ENCODE measurements around the gene KRTAP4-16. TPM values are rescaled to one million over a fixed set of nuclear protein-coding genes. Genes with fewer than 3 reads are reported as not detected.
"Not testable (repeated sequence)": the region's sequence is repeated elsewhere in the genome, so short reads cannot be mapped to it uniquely, and the experiment has no call there.

Gene KRTAP4-16
- total RNA-seq, 4 donors from 2014 or later: not detected

GRCh38 chr17:41060052-41060604, 41.9 kb downstream of the KRTAP4-16 start, which contains the start of gene KRTAP2-3:
Gene KRTAP2-3, minus strand, starts transcription at chr17:41060114. Its CDS starts 64 bp downstream, at chr17:41060050.
- H3K4me1 ChIP-seq: no peaks in the 10 kb centered on the region
- no peak for DNase-seq
- TF ChIP-seq, protein P1, sequence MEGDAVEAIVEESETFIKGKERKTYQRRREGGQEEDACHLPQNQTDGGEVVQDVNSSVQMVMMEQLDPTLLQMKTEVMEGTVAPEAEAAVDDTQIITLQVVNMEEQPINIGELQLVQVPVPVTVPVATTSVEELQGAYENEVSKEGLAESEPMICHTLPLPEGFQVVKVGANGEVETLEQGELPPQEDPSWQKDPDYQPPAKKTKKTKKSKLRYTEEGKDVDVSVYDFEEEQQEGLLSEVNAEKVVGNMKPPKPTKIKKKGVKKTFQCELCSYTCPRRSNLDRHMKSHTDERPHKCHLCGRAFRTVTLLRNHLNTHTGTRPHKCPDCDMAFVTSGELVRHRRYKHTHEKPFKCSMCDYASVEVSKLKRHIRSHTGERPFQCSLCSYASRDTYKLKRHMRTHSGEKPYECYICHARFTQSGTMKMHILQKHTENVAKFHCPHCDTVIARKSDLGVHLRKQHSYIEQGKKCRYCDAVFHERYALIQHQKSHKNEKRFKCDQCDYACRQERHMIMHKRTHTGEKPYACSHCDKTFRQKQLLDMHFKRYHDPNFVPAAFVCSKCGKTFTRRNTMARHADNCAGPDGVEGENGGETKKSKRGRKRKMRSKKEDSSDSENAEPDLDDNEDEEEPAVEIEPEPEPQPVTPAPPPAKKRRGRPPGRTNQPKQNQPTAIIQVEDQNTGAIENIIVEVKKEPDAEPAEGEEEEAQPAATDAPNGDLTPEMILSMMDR (IDR thresholded peaks at IDR 0.05): no peak
- TF ChIP-seq POLR2A (IDR thresholded peaks at IDR 0.05): no peak
- H3K4me3 ChIP-seq: no peak within 1 kb of the TSS
- no peaks in the 10 kb centered on the region for H3K36me3 ChIP-seq
- no peak within 1 kb of the TSS for H3K27ac ChIP-seq
- no peaks in the 10 kb centered on the region for H3K9me3 ChIP-seq
- H3K27me3 ChIP-seq: peaks cover 0 to 15% (median 0%) of the 10 kb centered on the region in 4 donors
- WGBS, 2 donors: 56 to 74% methylated on average over 6 of the region's 6 CpGs
- intact Hi-C loops (cut with DNase I): no loop called here

DNA sequence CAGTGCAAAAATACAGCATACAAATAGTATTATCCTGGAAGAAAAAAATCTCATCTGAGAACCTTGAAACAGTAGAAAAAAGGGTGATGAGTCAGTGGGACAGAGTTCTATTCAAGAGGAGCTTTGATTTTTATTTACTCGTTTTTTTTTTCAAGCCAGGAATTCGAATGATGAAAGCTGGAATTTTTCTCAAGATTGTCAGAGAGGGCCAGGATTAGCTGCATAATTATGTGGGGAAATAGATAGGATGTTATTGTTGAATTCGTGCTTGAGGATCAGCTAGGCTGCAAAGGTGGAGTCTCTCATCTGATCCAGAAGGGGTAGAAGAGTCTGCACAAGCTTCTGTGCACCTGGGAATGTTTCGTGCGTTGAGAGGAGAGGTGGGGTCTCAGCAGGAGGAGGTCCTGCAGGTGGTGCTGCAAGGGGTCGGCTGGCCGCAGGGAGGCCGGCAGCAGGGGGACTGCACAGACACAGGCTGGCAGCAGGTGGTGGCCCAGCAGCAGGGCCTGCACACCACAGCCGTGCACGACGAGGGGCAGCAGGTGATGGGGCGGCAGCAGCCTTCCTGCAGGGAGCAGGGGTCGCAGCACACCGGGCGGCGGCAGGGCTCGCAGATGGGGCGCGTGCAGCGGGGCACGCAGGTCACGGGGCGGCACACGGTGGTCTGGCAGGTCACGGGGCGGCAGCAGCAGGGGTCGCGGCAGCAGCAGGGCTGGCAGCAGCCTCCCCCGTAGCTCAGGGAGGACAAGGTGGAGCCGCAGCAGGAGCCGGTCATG, 42.5 kb downstream of the KRTAP4-16 start:
- DNase-seq; intact Hi-C loops (cut with DNase I); H3K9me3 ChIP-seq; H3K4me3 ChIP-seq; H3K4me1 ChIP-seq; H3K27ac ChIP-seq; H3K36me3 ChIP-seq: not testable (repeated sequence)
- H3K27me3 ChIP-seq: peaks cover 0 to 15% (median 0%) of the 10 kb centered on the region in 4 donors
- WGBS, 2 donors: 32 to 46% methylated on average over 4 to 8 of the region's 31 CpGs

DNA sequence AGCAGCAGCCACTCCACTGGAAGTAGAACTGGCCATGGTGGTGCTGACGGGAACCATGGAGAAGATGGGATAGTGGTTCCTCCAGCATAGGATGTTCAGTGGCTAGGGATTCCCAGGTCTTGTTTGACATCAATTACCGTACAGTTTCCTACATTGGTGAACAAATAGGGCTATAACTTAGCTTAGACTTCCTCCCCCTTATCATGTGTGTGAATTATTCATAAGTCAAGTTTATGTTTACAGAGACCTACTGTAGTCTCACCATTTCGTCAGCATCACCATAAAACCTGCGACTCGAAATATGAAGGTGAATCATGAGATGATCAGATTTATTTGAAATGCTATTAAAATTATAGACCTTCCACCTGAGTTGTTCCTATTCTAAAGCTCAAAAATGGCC, 43.3 kb downstream of the KRTAP4-16 start:
- H3K4me3 ChIP-seq: no peak overlapping the region
- TF ChIP-seq, protein P1 (IDR thresholded peaks at IDR 0.05): no peak
- TF ChIP-seq POLR2A (IDR thresholded peaks at IDR 0.05): no peak
- no peak overlapping the region for H3K27ac ChIP-seq
- no peaks in the 10 kb centered on the region for H3K4me1 ChIP-seq
- 87 to 89% methylated on average over 5 of the region's 5 CpGs for WGBS, 2 donors
- DNase-seq: no peak
- intact Hi-C loops (cut with DNase I): no loop called here
- no peaks in the 10 kb centered on the region for H3K36me3 ChIP-seq
- H3K9me3 ChIP-seq: no peaks in the 10 kb centered on the region
- peaks cover 0 to 15% (median 0%) of the 10 kb centered on the region in 4 donors for H3K27me3 ChIP-seq

GRCh38 chr17:41057547-41057946, 44.5 kb downstream of the KRTAP4-16 start:
- WGBS, 2 donors: 89 to 93% methylated on average over 1 of the region's 1 CpG
- no peaks in the 10 kb centered on the region for H3K36me3 ChIP-seq
- H3K4me3 ChIP-seq: no peak overlapping the region
- no peaks in the 10 kb centered on the region for H3K4me1 ChIP-seq
- H3K27ac ChIP-seq: no peak overlapping the region
- H3K9me3 ChIP-seq: no peaks in the 10 kb centered on the region
- H3K27me3 ChIP-seq: peaks cover 0 to 15% (median 0%) of the 10 kb centered on the region in 4 donors
- TF ChIP-seq POLR2A (IDR thresholded peaks at IDR 0.05): no peak
- TF ChIP-seq, protein P1 (IDR thresholded peaks at IDR 0.05): no peak
- intact Hi-C loops (cut with DNase I): no loop called here
- DNase-seq: no peak

DNA sequence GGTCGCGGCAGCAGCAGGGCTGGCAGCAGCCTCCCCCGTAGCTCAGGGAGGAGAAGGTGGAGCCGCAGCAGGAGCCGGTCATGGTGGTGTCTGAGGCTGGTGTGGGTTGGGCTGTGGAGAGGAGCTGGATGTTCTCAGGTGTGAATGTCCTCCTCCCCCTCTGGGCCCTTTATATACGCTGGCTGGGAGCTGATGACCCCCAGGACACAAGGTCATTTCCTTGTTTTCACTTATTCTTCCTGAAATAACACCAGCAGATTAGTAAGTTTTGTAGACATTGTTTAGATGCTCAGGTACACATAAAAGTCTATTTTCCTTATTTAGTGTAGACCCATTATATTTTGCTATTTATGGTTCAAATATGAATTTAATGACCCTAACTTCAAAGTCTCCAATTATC, 46.9 kb downstream of the KRTAP4-16 start, which contains the start of gene KRTAP2-2:
Gene KRTAP2-2, minus strand, starts transcription at position 101 of the 400 bp plus-strand sequence. Its CDS starts 19 bp downstream, at position 82.
- H3K27ac ChIP-seq; H3K9me3 ChIP-seq; H3K4me3 ChIP-seq; H3K36me3 ChIP-seq; intact Hi-C loops (cut with DNase I); DNase-seq; H3K4me1 ChIP-seq: not testable (repeated sequence)
- peaks cover 0 to 15% (median 0%) of the 10 kb centered on the region in 4 donors for H3K27me3 ChIP-seq
- 38 to 59% methylated on average over 1 of the region's 6 CpGs for WGBS, 2 donors

- H3K36me3 ChIP-seq; DNase-seq; H3K4me3 ChIP-seq; H3K27ac ChIP-seq; H3K9me3 ChIP-seq; H3K4me1 ChIP-seq; intact Hi-C loops (cut with DNase I): not testable (repeated sequence)
- WGBS, 2 donors: 81 to 84% methylated on average over 7 of the region's 9 CpGs
- H3K27me3 ChIP-seq: peaks cover 0 to 15% (median 0%) of the 10 kb centered on the region in 4 donors
Observed at GRCh38 chr17:41054556-41054955, 47.5 kb downstream of the KRTAP4-16 start.

Measured in esophagus squamous epithelium (tissue), 5 donors.